ENCODE results near the gene BCR. TPM values are rescaled to one million over a fixed set of nuclear protein-coding genes. Genes with fewer than 3 reads are reported as not detected.

The BCR gene
- polyA plus RNA-seq, 1 donor: 13.9 TPM

GRCh38 chr22:23260645-23261581, 80.6 kb downstream of the BCR start:
- DNase-seq (ENCODE audit: low read depth): no peak

- DNase-seq (ENCODE audit: low read depth): no peak
Observed at GRCh38 chr22:23261900-23262450, 81.7 kb downstream of the BCR start.

GRCh38 chr22:23262518-23263332, 82.4 kb downstream of the BCR start:
- DNase-seq (ENCODE audit: low read depth): no peak

- DNase-seq (ENCODE audit: low read depth): no peak
Observed at GRCh38 chr22:23263651-23264555, 83.6 kb downstream of the BCR start.

GRCh38 chr22:23264610-23265367, 84.5 kb downstream of the BCR start:
- DNase-seq (ENCODE audit: low read depth): peak; percentile 29

DNA sequence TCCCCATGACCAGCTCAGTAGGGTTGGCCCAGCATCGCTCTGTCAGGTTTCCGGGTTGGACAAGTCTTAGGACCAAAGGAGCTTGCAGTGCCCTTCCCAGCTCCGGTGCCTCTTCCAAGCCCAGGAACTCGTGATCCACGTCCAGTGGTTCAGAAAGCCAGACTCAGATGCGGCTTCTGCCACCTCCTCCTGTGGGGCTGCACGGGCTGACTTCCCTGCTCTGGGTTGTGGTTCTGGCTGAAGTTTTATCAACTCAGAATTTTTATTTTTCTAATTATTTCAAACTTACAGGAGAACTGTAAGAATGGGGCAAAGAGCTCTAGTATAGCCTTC, 85.0 kb downstream of the BCR start:
- no peak for DNase-seq (ENCODE audit: low read depth)

DNA sequence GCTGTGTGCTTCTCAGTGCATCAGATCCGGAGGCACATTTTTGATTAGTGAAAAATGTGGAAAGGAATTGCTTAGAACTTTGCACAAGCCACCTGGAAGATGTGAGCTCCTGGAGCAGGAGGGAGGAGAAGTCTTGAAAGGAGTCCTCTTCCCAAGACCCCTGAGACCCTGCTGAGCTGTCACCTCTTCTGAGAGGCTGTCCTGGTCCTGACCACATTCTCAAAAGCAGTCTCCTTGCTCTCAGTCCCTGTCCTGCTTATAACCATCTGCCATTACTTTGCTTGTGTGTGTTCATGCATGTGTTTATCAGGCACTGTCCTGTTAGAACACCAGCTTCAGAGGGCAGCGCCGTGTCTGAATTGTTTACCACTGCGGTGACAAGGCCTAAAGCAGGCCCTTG, 86.5 kb downstream of the BCR start:
- no peak for DNase-seq (ENCODE audit: low read depth)

DNA sequence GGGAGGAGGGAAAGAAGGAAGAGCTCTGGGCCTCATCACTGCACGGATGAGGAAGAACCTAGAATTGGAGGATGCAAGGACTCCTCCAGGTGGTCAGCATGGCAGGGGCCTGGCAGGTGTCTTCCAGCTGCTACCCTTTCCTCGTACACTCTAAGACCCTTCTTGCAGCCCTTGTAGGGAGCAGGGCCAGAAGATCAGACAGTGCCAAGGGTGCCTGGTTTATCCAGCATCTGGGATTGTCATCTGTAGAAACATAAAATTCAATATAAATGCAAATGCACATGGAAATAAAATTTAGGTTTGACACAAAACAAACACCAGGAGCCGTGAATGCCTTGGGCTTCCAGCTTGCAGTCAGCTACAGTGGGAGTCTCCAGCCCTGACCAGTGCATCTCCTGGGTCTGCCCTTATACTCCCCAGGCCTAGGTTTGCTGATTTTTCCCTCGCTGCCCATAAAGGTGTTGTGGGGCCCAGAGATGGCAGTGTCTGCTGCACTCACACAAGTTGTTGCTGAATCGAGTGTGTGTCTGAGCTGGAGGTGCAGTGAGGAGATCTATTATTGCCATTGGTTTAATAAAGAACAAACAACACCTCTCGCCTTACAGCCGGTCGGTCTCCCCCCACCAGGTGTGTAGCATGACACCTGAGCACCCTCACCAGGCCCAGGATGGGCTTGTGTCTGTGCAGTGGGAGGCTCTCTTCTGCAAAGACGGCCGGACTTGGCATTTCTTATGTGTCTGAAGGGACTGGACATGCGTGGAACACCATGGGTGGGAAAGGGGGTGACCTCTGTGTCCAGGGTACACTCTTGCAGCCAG, 87.1 kb downstream of the BCR start:
- DNase-seq (ENCODE audit: low read depth): no peak

- DNase-seq (ENCODE audit: low read depth): no peak
Observed at GRCh38 chr22:23268139-23268712, 87.9 kb downstream of the BCR start.

DNA sequence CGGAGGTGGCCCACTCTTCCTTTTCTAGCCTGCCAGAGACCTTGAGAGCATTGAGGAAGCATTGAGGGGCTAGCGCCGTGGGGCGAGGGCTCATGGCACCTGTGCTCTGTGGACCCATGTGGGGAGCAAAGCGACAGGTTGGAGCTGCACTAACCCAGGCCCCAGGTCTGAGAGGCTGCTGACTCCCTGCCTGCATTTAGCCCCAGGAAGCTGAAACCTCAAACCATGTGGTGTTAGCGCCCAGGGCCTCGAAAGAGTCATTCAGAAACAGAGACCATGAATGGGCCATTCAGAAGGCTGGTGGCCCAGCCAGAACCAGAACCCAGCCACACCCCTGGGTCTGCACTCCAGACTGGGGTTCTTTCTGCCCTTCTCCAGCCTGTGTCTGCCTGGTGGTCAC, 88.6 kb downstream of the BCR start:
- DNase-seq (ENCODE audit: low read depth): no peak

- no peak for DNase-seq (ENCODE audit: low read depth)
Observed at GRCh38 chr22:23269441-23270211, 89.3 kb downstream of the BCR start.

GRCh38 chr22:23270212-23270733, 90.0 kb downstream of the BCR start:
- no peak for DNase-seq (ENCODE audit: low read depth)

DNA sequence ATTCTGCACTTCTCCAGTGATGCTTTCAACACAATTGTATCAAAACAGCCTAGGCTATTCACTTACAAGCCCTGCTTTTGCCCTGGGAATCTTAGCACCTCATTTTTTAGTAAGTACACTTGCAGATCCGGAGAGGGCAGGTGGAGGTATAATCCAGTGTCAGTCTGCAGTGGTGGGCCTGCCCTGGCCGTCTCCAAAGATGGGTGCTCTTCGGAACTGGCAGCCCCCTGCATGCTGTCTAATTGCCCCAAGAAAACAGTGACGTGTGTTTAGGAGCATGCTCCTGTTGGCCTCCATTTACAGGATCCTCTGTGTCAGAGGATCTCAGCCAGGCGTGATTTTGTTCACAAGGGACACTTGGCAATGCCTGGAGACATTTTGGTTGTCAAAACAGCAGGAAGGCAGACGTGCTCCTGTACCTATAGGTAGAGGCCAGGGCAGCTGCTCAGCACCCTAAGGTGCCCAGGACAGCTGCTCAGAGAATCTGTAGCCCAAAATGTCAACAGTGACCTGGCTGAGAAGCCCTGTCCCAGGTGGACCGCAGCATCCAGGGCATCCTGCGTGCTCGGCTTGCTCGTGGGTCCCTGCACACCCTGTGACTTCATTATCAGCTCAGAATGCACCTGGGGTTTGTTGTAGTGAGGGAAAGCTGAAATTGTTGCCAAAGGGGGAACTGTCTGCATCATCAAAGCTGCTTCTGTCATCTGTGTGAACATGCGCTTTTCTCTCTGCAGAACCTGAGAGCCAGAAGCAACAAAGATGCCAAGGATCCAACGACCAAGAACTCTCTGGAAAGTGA, 90.7 kb downstream of the BCR start:
- DNase-seq (ENCODE audit: low read depth): no peak

DNA sequence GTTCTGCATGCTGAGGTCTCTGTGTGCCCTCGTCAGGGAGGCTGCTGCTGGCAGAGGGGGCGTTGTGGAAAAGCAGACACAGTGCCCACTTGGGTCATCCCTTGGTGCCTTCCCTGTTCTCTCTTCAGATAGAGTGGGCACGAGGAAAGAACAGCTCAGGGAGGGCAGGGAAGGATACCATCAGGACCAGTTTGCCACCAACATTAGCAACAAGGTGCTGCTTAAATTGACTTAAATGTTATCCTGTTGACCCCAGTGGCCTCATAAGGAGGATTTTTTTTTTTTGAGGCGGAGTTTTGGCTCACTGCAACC, 91.2 kb downstream of the BCR start:
- no peak for DNase-seq (ENCODE audit: low read depth)

DNA sequence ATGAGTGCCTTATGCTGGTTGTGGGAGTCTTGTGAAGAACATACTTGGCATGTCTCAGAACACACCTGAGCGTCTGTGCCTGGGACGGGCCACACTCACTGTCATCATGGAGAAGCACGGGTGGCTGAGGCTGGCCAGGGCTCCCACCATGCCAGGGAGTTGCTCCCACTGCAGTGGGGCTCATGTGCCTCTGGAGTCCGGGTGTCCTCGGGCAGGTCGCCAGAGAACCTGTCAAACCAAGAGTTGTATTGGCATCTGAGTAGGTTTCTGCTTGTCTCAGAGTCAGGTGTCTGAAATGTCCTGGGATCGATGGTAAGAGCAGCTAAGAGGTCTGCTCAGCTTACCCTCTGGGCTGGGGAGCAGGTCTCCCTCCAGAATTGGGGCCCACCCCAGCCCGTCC, 92.1 kb downstream of the BCR start:
- no peak for DNase-seq (ENCODE audit: low read depth)

- no peak for DNase-seq (ENCODE audit: low read depth)
Observed at GRCh38 chr22:23272834-23273233, 92.5 kb downstream of the BCR start.

DNA sequence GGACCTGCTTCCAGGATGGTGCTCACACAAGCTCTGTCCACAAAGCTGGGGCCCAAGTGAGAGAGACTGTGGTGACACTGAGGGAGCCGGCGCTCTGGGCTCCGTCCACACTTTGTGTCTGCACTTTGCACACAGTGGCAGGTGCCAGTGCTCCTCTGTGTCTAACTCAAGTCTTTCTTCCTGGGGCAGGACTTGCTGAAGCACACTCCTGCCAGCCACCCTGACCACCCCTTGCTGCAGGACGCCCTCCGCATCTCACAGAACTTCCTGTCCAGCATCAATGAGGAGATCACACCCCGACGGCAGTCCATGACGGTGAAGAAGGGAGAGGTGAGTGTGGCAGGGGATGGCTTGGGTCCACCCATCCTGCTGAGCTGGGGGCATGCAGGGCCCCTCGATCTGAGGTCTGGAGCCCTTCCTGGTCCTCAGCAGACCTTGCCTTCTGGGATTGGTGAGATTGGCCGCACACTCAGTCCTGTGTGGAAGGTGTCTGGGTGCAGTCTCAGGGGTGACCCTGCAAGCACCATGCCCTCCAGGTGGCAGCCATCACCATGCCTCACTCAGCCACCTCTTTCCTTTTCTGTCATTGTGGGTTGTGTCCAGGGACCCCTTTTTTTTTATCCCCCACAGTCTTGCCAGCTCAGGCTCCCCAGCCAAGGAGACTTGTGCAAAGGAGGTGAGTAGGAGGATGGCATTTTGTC, 93.3 kb downstream of the BCR start:
- no peak for DNase-seq (ENCODE audit: low read depth)
